COLO829 (cell line): Measurements from ENCODE around the gene MGLL.

Source experiments
- DNase-seq: peaks from one replicate; pipeline ENCODE4 v3.0.0; 2012; ENCODE audit warnings: low spot score

MGLL gene

DNA sequence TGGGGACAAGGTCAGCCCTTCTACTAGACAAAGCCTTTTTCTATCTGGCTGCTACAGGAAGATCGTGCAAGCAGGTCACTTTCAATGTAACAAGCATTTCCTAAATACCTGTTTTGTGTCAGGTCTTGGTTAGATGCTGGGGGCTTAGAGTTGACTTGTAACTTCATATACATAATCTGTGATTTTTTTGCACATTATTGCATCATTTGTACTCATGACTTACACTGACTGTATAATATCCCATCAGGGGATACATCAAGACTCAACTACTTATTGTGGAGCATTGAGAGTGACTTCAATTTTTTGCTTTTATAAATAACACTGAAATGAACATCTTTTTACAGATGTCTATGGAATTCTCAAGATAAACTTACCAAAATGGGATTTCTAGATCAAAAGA, 80.6 kb downstream of the MGLL start:
- DNase-seq = no peak

DNA sequence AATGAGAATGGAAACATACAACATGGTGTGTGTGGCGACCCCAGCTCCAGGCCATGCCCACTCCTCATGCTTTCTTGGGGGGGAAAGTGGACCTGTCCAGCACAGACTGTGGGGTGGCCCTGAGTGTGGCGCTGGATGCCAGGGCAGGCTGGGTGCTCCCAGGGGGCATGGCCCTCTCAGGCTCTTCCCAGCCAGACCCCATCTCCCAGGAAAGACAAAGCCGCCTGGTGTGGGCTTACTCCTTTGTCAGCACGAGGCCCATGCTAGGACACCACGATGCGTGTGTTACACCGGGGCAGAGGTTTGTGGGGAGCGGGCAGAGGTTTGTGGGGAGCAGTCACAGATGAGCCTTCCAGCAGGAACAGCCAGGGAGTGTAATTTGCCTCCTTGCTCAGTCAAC, 81.1 kb downstream of the MGLL start:
- no peak for DNase-seq

- DNase-seq = no peak
These were observed 82.0 kb downstream of the MGLL start for GRCh38 chr3:127740136-127740915.

DNA sequence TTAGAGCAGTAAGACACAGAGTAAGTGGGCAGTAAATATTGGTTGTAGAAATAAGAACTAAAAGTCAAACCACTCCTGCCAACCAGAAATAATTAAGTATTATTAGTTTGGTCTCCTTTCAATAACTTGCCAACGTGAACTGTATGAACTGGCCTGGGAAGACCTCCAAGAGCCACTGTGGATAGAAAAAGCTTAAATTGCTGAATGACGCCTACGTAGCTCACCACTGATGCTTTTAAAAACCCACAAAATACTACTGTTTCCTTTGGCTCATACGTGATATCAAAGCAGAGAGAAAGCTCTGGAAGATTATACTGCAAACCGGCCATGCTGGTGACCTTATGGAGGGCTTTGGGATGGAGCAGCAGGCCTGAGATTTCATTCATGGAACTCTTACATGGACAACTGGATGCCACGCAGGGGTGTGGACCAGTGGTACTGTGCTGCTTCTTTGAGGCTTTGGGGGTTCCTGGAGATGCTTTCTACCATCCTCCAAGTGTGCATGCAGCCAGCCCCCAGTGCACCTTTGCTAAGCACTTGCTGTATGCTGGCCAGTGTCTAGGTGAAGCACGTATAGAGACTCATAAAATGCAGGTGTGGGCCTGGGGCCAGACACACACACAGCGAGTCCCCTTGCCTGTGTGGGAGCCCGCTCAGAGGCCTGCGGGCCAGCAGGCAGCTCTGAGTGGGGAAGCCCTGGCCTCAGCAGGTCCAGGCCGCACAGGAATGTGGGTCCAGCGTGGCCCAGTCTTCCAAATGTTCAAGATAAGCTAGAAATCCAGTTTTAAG, 82.8 kb downstream of the MGLL start:
- DNase-seq = no peak

DNA sequence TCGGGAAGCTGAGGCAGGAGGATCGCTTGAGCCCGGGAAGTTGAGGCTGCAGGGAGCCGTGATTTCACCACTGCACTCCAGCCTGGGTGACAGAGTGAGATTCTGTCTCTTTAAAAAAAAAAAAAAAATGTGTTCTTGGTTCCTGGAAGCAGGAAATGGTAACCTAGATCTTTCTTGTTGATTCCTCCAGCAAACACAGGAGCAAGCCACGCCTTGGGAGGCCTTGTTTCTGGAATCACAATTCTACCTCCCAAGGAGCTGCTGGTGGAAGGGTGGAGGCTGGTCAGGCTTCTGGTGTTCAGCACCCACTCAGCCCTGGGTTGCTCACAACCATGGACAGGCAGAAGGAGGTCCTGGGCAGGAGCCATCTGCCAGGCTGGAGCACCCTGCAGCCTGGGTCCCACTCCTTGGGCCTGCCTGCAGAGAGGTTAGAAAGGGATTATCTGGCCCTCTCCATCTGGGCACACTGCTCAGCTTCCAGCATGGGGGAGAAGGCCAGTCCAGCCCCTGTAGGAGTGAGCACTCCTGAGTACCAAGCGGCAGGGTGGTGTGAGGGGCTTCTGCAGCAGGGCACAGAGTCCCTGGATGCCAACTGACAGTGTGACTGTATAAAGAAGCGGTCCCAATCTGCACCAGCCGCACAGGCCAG, 84.0 kb downstream of the MGLL start:
- peak; percentile 33 for DNase-seq

DNA sequence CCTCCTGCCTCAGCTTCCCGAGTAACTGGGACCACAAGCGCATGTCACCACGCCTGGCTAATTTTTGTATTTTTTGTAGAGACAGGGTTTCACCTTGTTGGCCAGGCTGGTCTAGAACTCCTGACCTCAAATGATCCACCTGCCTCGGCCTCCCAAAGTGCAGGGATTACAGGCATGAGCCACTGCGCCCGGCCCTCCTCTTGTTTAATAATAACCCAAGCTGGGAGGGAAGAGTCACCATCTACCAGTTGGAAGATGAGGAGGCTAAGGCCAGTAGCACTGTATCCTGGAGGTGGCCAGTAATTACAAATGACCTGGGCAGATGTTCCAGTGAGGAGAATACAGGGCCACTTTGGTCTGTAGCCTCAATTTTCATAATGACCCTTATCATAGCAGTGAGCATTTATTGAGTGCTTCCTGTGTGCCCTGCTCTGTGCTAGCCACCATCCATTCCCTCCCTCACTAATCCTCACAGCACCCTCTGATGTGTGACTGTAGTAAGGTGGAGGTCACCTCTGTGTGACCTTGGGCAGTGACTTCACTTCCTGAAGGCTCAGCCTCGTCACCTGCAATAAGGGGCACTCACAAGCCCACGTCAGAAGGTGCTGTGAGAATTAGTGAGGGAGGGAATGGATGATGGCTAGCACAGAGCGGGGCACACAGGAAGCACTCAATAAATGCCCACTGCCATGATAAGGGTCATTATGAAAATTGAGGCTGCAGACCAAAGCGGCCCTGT, 85.3 kb downstream of the MGLL start:
- no peak for DNase-seq

- DNase-seq = no peak
These were observed 86.3 kb downstream of the MGLL start for GRCh38 chr3:127735767-127736693.

- peak; percentile 91 for DNase-seq
These were observed 87.4 kb downstream of the MGLL start for GRCh38 chr3:127734754-127735473.

DNA sequence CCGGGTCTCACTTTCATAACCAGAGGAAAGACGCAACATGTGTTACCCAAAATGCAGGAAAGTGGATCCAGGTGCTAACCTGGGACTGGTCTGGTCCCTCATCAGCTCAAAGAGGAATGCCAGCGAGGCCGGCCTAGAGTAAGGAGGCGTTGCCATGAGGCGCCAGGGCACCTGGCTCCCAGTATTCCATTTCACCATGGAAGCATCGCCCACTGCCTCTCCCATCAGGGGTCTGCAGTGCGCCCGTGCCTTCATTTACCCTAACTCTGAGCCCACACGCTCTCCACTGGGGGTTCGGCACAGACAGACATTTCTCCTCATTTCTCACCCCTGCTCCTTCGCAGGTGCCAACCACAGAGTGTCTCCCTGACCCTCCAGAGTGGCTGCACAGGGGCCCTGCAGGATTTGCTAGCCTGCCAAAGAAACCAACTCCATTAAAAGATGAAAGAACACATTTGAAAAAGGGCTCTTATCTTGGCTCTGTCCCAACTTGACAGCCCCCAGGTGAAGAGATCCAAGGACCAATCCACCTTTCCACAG, 88.1 kb downstream of the MGLL start:
- no peak for DNase-seq

- no peak for DNase-seq
These were observed 88.5 kb downstream of the MGLL start for GRCh38 chr3:127733781-127734180.

GRCh38 chr3:127732879-127733350, 89.4 kb downstream of the MGLL start:
- no peak for DNase-seq

GRCh38 chr3:127732303-127732702, 90.0 kb downstream of the MGLL start:
- DNase-seq = no peak

GRCh38 chr3:127731546-127732289, 90.6 kb downstream of the MGLL start:
- no peak for DNase-seq

- DNase-seq = no peak
These were observed 91.5 kb downstream of the MGLL start for GRCh38 chr3:127730666-127731295.

DNA sequence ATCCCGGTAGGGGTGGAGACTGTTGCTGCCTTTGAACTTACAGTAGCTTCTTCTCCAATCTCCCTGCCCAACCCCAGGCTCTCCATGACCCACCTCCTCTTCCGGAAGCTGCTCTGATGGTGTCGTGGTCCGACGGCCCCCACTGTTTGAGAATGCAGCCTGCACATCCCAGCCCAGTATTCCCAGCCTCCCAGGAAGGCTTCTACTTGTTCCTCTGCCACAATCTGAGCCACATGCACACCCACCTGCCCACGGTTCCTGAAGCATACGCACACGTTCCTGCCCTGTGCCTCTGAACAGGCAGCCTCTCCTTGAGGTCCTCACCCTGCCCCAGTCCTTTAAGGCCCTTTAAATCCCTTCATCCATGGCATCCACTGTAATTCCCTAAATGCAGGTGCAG, 92.1 kb downstream of the MGLL start:
- no peak for DNase-seq

DNA sequence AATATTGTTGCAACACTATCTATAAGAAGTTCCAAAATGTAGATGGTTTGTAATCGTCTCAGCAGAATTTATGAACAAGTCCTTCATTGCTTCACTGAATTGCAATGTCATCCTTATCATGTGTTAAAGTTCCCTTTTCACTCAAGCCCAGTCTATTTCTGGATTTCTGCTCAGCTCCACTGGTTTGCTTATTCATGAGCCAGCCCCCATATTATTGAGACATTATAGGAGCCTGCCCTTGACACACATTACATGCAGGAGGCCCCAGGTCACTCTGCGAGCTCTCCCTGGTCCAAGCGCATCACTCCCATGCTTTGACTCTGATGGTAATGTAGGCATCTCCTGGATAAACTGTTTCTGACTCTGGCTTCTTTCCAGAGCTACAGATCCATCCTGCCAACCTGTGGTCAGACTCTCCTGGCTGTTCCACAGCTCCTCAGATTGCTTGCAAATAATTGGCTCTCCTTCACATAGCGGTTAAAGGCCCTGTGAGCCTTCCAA, 92.7 kb downstream of the MGLL start:
- no peak for DNase-seq

DNA sequence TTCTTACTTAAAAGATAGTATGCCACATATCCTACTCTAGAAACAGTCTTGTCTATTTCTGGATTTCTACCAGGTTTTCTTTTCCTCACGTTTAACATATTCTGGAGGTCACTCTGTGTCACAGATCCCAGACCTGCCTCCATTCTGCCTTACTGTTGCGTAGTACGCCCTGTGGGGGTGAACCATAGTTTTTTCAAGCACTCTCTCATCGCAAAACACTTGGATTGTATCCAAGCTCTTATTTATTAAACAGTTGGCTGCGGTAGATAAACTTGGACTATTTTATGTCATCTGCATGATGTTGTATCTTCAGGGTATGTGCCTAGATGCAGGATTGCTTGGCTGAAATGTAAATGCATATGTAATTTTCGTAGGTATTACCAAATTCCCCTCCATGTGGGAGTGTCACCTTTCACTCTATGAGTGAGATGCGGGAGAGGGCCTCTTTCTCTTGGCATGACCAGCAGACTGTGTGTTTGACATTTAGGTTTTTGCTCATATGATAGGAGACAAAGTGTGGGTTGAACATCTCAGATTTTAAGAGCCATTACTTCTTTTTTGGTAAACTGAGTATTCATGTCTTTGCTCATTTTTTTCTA, 93.8 kb downstream of the MGLL start:
- no peak for DNase-seq

DNA sequence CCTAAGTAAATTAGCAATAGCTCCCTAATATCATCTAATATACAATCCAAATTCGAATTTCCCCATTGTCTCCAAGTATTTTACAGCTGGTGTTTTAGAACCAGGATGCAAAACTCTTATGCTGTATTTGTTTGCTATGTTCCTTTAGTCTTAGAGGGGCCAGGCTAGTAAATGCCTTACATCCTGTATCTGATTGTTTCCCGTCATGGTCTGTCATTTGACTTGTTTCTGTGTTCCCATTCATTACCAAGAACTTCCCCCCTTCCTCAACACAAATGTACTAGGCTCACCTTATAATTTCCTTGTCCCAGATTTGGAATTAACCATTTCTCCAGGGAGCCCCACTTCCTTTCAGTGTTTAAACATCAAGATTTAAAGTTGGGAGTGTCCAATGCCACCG, 95.4 kb downstream of the MGLL start:
- DNase-seq = no peak
